ENCODE results near the gene SCO2.

DNA sequence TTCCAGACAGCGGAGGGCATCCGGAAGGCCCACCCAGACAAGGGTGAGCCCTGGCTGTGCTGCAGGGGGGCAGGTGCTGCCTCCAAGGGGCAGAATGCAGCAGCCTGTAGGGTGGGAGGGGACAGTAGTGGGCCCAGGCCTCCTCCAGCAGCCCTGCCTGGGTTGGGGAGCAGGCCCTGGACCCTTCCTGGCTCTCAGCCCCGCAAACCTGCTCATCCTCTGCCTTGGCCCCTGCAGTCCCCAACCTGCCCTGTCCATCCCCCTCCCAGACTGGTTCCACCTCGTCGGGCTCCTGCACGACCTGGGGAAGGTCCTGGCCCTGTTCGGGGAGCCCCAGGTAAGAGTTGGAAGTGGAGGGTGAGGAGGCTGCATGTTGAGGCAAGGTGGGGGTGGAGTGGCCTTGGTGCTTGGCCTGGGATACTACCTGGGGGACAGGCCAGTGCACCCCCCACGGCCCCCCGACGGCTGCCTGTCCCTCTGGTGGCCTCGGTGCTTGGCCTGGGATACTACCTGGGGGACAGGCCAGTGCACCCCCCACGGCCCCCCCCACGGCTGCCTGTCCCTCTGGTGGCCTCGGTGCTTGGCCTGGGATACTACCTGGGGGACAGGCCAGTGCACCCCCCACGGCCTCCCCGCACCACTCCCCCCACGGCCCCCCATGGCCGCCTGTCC, 37.3 kb downstream of the SCO2 start:
- no peak for TF ChIP-seq CTCF (IDR thresholded peaks at IDR 0.05)
- no peak for TF ChIP-seq EP300 (IDR thresholded peaks at IDR 0.05)
- TF ChIP-seq POLR2A (IDR thresholded peaks at IDR 0.05): no peak

All from tibial nerve (tissue), 4 donors.